GM19043 (cell line): ENCODE results near the gene KIFC1.
A peak's percentile ranks its signal among the peaks of the same experiment; 100 is the strongest.
"Not testable (repeated sequence)": the region's sequence is repeated elsewhere in the genome, so short reads cannot be mapped to it uniquely, and the experiment has no call there.

Experiments used
- ATAC-seq: cut with Tn5 transposase; IDR thresholded peaks from one replicate; pipeline ENCODE4 v1.9.1; 2021; ENCODE audit warnings: low read depth; ENCODE audit not compliant: unreplicated experiment

The KIFC1 gene, protein sequence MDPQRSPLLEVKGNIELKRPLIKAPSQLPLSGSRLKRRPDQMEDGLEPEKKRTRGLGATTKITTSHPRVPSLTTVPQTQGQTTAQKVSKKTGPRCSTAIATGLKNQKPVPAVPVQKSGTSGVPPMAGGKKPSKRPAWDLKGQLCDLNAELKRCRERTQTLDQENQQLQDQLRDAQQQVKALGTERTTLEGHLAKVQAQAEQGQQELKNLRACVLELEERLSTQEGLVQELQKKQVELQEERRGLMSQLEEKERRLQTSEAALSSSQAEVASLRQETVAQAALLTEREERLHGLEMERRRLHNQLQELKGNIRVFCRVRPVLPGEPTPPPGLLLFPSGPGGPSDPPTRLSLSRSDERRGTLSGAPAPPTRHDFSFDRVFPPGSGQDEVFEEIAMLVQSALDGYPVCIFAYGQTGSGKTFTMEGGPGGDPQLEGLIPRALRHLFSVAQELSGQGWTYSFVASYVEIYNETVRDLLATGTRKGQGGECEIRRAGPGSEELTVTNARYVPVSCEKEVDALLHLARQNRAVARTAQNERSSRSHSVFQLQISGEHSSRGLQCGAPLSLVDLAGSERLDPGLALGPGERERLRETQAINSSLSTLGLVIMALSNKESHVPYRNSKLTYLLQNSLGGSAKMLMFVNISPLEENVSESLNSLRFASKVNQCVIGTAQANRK

DNA sequence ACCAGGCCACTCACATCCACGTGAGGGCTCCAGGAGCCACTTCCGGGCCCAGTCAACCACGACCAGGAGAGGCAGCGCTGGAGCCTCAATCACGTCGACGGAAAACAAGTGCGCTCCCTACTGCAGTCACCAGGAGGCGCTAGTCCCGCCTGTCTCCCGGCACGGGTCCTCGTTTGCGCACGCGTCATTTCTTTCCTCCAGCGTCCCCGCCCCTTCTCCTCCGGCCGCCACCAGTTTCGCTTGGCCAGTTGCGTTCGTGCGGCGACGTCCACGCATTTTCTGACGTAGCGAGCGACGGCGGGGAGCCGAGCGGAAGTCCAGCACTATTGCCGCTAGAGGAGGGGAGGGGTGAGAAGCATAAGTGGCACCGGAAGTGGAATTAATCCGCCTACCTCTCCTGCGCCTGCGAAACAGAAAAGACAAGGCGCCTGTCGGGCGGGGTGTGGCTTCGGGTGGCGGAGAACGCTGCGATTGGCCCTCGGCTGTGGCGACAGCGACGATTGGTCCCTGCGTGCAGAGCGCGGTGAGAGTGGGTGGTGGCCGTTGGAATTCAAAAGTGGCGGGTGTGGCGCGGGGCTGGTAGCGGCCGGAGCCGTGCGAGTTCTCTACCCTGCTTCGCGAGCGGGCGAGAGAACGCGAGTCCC, at the start of gene KIFC1:
Gene KIFC1, plus strand, starts transcription at position 546 of the 644 bp plus-strand sequence. CDS start 163 bp downstream, outside the sequence.
- ATAC-seq, result peak; percentile 91

- not testable (repeated sequence) for ATAC-seq
These were observed 48.0 kb upstream of the KIFC1 start for GRCh38 chr6:33343606-33343952.

- ATAC-seq, result no peak
These were observed 47.5 kb upstream of the KIFC1 start for GRCh38 chr6:33343953-33344611.

DNA sequence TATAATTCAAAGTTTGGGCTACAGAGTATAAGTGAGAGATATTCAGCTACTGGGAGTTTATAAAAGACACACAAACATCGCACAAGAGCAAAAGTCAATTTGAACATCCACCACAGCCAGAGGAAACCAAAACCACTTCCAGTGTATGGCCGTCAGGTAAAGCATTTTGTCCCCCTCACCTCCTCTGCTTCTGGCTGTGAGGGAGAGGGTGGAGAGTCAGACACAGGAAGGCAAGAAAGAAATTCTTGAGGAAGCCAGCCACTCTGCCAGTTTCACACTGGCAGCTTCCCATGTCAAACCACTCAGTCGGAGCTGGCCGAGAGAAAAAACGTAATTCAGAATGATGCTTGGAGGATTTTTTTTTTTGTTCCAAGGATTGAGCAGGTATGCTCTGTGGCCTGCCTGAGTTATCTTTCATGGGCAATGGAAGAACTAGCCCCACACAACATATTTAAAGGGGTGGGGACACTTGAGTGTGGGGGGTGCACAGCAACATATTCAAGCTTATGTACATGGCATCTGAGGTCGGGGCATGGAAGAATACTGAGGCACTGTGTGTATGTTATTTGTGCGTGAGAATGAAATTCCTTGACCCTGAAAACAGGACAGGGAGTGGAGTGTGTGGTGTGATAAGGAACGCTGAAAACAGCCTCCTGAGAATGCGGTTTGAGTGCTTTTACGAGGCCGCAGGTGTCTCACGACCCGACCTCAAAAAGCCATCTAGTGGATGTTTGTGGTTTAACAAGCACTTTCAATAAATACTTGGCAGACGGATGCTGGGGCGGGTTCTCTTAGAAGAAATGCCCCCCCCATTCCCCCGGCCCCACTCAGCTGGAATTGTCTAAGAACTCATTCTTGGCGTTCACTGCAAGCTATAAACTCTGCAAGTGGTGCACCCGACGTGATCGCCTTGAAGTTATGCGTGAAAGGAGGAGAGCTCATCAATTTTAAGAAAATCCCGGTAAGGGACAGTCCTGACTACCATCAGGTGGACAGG, 46.6 kb upstream of the KIFC1 start:
- ATAC-seq, result no peak

DNA sequence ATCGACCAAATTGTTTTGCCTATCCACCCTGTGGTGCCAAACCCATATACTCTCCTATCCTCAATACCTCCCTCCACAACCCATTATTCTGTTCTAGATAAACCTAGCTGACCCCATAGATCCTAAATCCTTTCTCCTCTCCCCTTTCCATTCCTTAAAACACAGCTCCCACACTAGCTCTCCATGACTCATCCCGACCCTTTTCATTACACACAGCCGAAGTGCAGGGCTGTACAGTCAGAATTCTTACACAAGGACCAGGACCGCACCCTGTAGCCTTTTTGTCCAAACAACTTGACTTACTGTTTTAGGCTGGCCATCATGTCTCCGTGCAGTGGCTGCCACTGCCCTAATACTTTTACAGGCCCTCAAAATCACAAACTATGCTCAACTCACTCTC, 44.7 kb upstream of the KIFC1 start:
- not testable (repeated sequence) for ATAC-seq

DNA sequence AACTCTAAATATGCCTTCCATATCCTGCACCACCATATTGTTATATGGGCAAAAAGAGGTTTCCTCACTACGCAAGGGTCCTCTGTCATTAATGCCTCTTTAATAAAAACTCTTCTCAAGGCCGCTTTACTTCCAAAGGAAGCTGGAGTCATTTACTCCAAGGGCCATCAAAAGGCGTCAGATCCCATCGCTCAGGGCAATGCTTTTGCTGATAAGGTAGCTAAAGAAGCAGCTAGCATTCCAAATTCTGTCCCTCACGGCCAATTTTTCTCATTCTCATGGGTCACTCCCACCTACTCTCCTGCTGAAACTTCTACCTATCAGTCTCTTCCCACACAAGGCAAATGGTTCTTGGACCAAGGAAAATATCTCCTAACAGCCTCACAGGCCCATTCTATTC, 43.8 kb upstream of the KIFC1 start:
- no peak for ATAC-seq

DNA sequence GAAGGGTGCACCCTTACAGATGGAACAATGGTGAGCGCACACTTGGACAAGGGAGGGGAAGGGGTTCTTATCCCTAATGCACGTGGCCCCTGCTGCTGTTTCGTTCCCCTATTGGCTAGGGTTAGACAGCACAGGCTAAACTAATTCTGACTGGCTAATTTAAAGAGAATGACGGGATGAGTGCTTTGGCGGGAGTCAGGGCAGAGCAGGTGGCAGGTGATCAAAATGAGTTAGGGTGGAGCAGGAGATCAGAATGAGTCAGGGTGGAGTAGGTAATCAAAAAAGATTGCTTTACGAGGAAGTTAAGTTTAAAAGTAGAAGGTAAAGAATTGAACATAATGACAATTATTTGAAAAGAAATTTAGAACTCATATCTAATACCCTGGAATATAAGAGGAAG, 35.8 kb upstream of the KIFC1 start:
- not testable (repeated sequence) for ATAC-seq

DNA sequence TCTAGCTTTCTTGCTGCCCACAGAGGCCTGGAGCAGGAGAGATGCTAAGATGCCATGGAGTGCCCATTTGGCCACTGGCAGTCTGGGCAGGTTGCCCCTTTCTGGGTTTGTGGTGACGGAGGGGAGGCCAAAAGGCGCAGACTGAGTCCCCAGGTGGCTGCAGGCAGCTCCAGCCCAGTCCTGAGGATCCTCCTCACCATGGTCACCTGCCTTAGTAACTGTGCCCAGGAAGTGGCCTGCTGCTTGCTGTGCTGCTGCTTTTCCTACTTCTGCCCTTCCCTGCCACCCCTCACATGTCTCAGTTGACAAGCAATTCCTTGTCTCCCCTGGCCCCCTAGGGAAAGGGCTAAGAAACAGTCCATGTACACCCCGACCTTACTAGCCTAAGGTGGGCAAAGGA, 35.3 kb upstream of the KIFC1 start:
- no peak for ATAC-seq

DNA sequence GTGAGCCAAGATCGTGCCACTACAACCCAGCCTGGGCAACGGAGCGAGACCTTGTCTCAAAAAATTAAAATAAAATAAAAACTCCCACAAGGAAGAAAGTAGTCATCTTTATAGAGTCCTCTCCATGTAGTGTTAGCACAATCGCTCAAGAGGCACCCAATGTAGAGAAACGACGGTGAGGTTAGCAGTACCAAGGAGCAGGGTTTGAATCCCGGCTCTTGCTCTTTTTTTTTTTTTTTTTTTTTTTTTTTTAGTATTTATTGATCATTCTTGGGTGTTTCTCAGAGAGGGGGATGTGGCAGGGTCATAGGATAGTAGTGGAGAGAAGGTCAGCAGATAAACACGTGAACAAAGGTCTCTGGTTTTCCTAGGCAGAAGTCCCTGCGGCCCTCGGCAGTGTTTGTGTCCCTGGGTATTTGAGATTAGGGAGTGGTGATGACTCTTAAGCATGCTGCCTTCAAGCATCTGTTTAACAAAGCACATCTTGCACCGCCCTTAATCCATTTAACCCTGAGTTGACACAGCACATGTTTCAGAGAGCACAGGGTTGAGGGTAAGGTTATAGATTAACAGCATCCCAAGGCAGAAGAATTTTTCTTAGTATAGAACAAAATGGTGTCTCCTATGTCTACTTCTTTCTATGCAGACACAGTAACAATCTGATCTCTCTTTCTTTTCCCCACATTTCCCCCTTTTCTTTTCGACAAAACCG, 34.3 kb upstream of the KIFC1 start:
- ATAC-seq, result not testable (repeated sequence)

GRCh38 chr6:33359331-33359730, 32.3 kb upstream of the KIFC1 start:
- no peak for ATAC-seq

DNA sequence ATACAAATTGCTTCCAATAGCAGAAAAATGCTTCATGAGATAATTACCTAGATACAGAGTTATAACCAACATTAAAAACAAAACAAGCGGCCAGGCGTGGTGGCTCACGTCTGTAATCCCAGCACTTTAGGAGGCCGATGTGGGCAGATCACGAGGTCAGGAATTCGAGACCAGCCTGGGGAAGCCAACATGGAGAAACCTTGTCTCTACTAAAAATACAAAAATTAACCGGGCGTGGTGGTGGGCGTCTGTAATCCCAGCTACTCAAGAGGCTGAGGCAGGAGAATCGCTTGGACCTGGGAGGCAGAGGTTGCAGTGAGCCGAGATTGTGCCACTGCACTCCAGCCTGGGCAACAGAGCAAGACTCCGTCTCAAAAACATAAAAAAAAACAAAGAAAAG, 28.1 kb upstream of the KIFC1 start:
- ATAC-seq, result not testable (repeated sequence)

- not testable (repeated sequence) for ATAC-seq
These were observed 27.0 kb upstream of the KIFC1 start for GRCh38 chr6:33364475-33365205.

DNA sequence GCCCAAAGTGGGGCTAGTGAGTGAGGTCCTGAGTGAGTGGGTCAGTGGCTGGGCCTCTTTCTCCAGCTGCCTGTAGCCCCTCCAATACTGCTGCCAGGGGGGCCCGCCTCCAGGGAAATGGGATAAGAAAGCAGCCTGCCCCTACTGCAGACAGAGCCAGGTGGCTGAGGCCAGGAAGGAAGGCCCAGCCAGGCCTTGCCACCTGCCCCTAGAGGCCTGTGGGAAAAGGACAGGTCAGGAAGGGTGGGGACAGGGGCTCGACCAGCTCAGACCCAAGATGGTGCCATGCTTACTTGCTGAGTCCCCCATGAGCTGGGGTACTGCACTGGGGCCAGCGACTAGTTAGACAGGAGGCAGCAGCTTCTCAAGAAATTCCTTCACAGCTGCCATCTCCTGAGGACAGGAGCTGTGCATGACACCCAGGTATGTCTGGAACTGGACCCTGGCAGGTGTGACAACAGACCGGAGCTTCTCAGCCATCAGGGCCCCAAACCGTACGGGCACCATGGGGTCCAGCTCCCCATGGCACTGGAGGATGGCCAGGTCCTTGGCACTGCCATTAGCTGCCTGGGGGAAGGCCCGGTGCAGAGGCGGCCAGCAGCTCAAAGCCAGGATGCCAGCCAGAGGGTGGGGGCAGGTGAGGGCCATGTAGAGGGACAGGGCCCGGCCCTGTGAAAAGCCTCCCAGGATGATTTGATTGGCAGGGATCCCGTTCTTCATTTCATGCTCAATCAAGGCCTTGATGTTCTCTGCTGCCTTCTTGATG, 26.2 kb upstream of the KIFC1 start:
- ATAC-seq, result not testable (repeated sequence)

DNA sequence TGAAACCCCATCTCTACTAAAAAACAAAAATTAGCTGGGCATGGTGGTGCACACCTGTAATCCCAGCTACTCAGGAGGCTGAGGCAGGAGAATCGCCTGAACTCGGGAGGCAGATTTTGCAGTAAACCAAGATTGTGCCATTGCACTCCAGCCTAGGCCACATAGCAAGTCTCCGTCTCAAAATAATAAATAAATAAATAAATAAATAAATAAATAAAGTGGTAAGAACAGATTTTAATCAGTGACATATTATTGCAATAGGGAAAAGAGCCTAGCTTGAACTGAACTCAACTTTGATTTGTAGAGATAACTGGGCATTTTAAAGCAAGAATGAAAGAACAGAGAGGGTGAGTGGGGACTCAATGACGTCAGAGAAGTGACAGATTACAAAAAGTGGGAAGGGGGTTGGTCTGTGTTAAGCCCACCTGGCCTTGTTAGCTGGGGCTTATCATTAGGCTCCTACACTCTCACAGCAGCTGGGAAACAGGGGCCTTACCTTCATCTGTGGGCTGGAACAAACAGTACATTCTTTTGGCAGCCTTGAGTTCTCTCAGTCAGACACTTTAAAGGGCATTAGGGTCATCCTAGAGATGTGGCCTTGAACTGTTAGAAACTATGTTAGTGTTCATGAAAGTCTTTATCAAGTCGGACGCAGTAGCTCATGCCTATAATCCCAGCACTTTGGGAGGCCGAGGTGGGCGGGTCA, 24.5 kb upstream of the KIFC1 start:
- no peak for ATAC-seq

DNA sequence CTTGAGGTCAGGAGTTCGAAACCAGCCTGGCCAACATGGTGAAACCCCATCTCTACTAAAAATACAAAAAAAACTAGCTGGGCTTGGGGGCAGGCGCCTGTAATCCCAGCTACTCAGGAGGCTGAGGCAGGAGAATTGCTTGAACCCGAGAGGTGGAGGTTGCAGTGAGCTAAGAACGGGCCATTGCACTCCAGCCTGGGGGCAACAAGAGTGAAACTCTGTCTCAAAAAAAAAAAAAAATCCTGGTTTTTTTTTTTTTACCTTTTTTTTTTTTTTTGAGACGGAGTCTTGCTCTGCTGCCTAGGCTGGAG, 24.0 kb upstream of the KIFC1 start:
- not testable (repeated sequence) for ATAC-seq

DNA sequence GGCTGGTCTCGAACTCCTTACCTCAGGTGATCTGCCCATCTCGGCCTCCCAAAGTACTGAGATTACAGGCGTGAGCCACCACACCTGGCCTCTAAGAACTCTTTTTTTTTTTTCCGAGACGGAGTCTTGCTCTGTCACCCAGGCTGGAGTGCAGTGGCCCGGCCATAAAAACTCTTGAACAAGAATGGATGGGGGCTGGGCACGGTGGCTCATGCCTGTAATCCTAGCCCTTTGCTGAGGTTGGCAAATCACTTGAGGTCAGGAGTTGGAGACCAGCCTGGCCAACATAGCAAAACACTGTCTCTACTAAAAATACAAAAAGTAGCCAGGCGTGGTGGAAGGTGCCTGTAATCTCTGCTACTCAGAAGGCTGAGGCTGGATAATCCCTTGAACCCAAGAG, 19.7 kb upstream of the KIFC1 start:
- not testable (repeated sequence) for ATAC-seq

- ATAC-seq, result no peak
These were observed 19.0 kb upstream of the KIFC1 start for GRCh38 chr6:33372526-33373123.
